NT2/D1 (cell line): ENCODE data around the gene EEF1AKMT4.

ENCODE experiments used
- SUZ12 ChIP-seq: IDR thresholded peaks from 2 replicates; pipeline ENCODE4 v1.6.1; 2011; ENCODE audit not compliant: insufficient read length, insufficient read depth; ENCODE audit errors: extremely low read depth
- ZNF274 ChIP-seq: IDR thresholded peaks from 2 replicates; pipeline ENCODE4 v1.6.1; 2011; ENCODE audit warnings: mild to moderate bottlenecking, low read depth, low read length

DNA sequence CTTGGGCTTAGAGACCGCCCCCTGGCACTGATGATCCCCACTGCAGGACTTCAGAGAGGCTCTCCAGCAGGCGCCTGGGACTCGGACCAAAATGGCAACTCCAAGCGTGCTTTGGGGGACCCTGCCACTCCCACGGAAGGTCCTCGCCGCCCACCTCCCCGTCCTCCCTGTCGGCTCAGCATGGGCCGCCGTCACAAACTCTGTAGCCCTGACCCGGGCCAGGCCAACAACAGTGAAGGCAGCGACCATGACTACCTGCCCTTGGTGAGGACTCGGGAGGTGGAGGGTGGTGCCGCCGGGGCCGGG lies 8.4 kb upstream of the EEF1AKMT4 start:
- no peak for TF ChIP-seq ZNF274
- TF ChIP-seq SUZ12: no peak
